ENCODE measurements around the gene STX4.

The STX4 gene

DNA sequence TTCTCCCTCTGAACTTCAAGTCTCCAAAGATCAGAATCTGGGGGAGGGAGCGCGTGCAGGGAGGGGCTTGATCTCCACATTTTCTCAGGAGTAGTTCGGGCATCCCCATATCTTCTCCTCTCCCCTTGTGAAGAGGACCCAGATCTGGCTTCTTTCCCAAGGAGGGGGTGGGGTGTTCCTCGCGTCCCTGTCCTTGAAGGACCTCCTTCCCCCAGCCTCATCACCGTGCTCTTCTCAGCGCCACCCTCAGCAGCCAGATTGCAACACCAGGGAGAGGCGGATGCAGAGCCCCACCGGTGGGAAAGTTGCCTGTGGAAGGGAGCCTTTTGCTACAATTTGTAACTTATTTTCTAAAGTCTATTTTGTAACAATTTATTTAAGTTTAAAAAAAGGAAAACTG, 49.7 kb downstream of the STX4 start:
- no peaks in the 10 kb centered on the region for H3K27me3 Mint-ChIP-seq
- H3K4me1 Mint-ChIP-seq (ENCODE audit: low read depth) = peaks cover 50% of the 10 kb centered on the region
- peaks cover 99% of the 10 kb centered on the region for H3K36me3 Mint-ChIP-seq (ENCODE audit: low read depth)
- H3K4me3 Mint-ChIP-seq = no peak overlapping the region
- H3K9me3 Mint-ChIP-seq = no peaks in the 10 kb centered on the region
- intact Hi-C loops (cut with micrococcal nuclease) = no loop called here
- no peak overlapping the region for H3K27ac Mint-ChIP-seq

DNA sequence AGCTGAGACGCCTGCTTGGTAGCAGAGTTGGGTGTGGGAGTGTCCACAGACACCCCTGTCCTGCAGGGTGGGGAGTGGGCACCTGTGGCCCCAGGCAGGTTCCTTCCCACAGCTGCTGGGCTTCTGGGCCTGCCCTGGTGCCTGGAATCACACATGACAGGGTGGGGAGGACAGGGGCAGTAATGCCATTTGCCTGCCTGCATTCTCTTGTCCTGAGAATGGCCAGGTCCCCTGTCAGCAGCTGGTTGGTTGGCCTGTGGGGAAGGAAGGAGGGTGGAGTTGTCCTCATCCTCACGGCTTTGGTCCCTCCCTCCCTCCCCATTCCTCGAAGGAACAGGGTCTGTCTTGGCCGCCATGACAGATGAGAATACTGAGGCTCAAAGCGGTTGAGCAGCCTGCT, 50.2 kb downstream of the STX4 start:
- H3K36me3 Mint-ChIP-seq (ENCODE audit: low read depth) = peaks cover 99% of the 10 kb centered on the region
- H3K27ac Mint-ChIP-seq = no peak overlapping the region
- no peak overlapping the region for H3K4me3 Mint-ChIP-seq

DNA sequence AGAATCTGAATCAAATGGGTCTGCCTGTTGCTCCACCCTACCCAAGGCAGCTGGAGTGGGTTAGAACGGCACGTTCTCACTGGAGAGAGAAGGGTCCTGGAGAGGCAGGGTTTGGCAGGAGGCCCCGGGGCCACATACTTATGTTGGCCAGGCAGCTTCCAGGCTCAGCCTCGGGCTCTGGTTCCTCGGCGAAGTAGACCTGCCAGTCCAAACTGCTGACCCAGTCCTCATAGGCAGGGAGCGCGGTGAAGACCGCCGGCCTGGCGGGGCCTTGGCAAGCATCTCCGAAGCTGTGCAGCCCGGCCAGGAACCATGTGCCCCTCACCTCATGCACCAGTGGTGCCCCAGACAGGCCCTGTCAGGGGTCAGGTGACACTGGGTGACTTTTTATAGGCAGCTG, 50.6 kb downstream of the STX4 start:
- H3K4me1 Mint-ChIP-seq (ENCODE audit: low read depth) = peaks cover 41% of the 10 kb centered on the region
- H3K36me3 Mint-ChIP-seq (ENCODE audit: low read depth) = peaks cover 99% of the 10 kb centered on the region
- no peak overlapping the region for H3K4me3 Mint-ChIP-seq
- no peaks in the 10 kb centered on the region for H3K9me3 Mint-ChIP-seq
- no peak overlapping the region for H3K27ac Mint-ChIP-seq
- intact Hi-C loops (cut with micrococcal nuclease) = no loop called here
- no peaks in the 10 kb centered on the region for H3K27me3 Mint-ChIP-seq

More for the DNA sequence above, 50.2 kb downstream of the STX4 start:
- intact Hi-C loops (cut with micrococcal nuclease) = no loop called here
- peaks cover 45% of the 10 kb centered on the region for H3K4me1 Mint-ChIP-seq (ENCODE audit: low read depth)
- no peaks in the 10 kb centered on the region for H3K27me3 Mint-ChIP-seq
- H3K9me3 Mint-ChIP-seq = no peaks in the 10 kb centered on the region

DNA sequence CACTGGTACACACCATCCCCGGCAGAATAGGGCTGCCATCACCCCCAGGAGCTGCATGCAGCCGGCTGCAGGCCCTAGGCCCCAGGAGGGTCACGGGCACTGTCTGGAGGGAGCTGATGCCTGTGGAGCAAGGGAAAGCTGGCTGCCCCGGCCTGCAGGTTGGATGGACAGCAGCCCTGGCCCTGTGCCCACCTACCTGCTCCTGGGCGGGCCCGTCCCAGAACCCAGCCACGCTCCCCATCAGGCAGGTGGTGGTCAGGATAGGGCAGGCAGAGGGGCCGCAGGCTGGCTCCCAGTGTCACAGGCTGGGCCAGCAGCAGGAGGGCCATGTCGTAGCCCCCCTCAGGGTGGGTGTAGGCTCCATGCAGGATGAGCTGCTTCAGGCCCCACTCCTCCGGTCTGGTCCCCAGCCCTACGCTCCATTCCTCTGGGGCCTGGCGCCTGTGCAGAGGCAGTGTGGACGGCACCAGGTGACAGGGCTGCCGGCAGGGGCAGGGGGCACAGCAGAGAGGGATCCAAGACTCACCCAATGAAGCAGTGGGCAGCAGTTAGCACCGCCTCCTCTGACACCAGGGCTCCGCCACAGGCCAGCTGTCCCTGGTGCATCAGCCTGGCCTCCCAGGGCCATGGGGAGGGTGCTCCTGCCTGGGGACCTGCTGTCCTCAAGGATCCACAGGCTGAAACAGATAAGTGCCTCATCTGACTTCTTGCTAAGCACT, 51.4 kb downstream of the STX4 start:
- Mint-ChIP-seq H3K4me1 (ENCODE audit: low read depth) (peaks cover 34% of the 10 kb centered on the region), H3K4me3 (no peak overlapping the region), H3K36me3 (ENCODE audit: low read depth) (peaks cover 99% of the 10 kb centered on the region), H3K27me3 (no peaks in the 10 kb centered on the region), H3K27ac (no peak overlapping the region), H3K9me3 (no peaks in the 10 kb centered on the region)
- intact Hi-C loops (cut with micrococcal nuclease) = no loop called here

DNA sequence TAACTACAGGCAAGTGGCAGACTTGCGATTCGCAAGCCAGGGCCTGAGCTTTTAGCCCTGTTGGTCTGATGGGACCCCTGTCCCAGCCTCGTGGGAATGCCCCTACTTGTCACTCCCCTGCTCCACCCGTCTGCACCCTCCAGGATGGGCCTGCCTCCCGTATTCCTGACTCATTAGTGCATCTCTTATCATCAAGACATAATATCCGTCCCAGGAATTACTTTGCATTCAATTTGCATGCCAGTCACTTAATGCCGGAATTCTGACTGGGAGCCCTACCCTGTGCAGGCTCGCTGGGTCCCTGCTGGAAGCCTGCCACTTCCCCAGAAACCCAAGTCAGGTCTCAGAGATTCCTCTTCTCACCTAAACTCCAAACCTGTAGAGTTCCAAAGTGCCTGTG, 52.1 kb downstream of the STX4 start:
- Mint-ChIP-seq H3K9me3 (no peaks in the 10 kb centered on the region), H3K4me3 (no peak overlapping the region), H3K27me3 (no peaks in the 10 kb centered on the region), H3K36me3 (ENCODE audit: low read depth) (peaks cover 99% of the 10 kb centered on the region), H3K27ac (no peak overlapping the region), H3K4me1 (ENCODE audit: low read depth) (peaks cover 27% of the 10 kb centered on the region)
- intact Hi-C loops (cut with micrococcal nuclease) = no loop called here

DNA sequence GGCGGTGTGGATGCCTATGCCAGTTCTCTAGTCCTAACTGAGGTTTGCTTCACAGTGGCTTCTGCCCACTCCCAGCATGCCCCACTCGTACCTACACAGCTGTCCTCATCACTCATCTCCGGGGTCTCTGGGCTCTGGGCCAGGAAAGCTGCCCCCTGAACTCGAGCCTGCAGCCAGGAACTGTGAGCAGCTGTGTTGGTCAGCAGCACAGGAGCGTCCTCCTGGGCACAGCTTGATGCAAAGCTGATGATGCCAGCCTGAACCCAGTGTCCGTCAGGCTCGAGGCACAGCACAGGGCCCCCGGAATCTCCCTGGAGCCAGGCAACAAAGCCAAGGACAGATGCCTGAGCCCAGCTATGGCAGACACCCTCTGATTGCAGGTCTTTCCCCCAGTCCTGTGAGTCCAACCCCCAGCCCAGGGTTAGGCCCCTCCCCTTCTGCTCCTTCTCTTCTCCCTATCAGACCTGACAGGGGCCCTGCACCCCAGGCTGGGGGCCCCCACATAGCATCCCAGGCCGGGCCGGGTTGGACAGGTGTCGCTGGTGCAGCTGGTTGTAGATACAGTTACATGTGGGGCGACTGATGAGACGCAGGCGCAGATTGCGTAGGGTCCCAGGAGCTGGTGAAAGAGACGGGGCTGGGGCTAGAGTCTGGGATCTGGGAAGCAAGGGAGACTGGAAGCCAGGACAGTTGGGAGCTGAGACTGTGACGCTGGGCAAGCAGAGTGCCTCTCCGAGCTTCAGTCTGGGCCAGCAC, 52.7 kb downstream of the STX4 start:
- intact Hi-C loops (cut with micrococcal nuclease) = no loop called here
- H3K9me3 Mint-ChIP-seq = no peaks in the 10 kb centered on the region
- no peak overlapping the region for H3K4me3 Mint-ChIP-seq
- H3K36me3 Mint-ChIP-seq (ENCODE audit: low read depth) = peaks cover 99% of the 10 kb centered on the region
- H3K4me1 Mint-ChIP-seq (ENCODE audit: low read depth) = peaks cover 25% of the 10 kb centered on the region
- peak overlapping the region; percentile 7 for H3K27ac Mint-ChIP-seq
- no peaks in the 10 kb centered on the region for H3K27me3 Mint-ChIP-seq

DNA sequence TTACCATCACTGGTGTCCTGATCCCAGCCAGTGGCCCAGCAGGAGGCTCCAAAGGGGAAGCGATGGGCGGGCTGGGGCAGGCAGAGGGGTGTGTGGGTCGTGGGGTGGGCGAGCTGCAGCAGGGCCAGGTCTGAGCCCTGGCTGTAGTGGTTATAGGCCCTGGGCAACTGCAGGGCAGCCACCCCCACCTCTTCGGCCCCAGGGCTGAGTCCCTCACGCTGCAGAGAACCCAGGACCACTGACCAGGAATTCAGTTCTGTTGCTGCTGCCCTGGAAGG, 53.2 kb downstream of the STX4 start:
- peaks cover 99% of the 10 kb centered on the region for H3K36me3 Mint-ChIP-seq (ENCODE audit: low read depth)
- no peak overlapping the region for H3K4me3 Mint-ChIP-seq
- H3K4me1 Mint-ChIP-seq (ENCODE audit: low read depth) = peaks cover 20% of the 10 kb centered on the region
- intact Hi-C loops (cut with micrococcal nuclease) = no loop called here
- H3K27me3 Mint-ChIP-seq = no peaks in the 10 kb centered on the region
- no peaks in the 10 kb centered on the region for H3K9me3 Mint-ChIP-seq
- peak overlapping the region; percentile 7 for H3K27ac Mint-ChIP-seq

DNA sequence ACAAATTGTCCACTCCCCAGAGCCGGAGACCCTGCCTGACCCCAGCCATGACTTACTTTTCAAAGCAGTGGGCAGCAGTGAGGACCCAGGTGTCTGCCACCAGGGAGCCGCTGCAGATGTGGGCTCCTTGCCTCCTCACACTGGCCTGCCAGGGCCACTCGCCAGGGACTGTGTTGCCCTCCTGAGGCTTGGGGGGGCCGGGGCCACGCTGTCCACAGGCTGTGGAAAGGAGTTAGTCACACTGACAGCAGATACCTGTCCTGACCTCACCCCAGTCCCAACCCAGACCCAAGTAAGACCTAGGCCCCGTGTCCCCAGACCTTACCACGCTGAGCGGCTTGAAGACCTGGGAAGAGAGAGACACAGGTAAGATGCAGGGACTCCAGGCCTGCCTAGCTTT, 54.1 kb downstream of the STX4 start:
- H3K9me3 Mint-ChIP-seq = no peaks in the 10 kb centered on the region
- peaks cover 96% of the 10 kb centered on the region for H3K36me3 Mint-ChIP-seq (ENCODE audit: low read depth)
- H3K4me3 Mint-ChIP-seq = no peak overlapping the region
- intact Hi-C loops (cut with micrococcal nuclease) = no loop called here
- H3K27me3 Mint-ChIP-seq = no peaks in the 10 kb centered on the region
- no peak overlapping the region for H3K27ac Mint-ChIP-seq
- peaks cover 12% of the 10 kb centered on the region for H3K4me1 Mint-ChIP-seq (ENCODE audit: low read depth)

DNA sequence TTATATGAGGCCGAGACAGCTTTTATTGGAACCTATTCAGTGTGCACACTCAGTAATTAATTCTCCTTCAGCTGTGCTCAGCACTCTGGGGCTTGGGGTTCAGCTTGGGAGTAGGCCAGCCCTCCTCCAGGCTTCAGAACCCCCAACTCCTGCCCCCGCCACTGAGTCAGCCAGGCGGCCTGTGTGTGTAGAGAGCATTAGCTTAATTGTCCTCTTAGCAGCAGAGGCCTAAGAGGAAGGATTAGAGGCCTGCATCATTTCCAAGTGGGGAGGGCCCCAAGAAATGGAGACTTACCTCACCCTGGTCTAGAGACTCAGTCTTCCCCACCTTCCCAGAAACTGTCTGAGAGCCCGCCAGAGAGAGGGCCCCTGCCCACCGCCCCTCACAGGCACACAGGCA, 54.6 kb downstream of the STX4 start:
- H3K27me3 Mint-ChIP-seq = no peaks in the 10 kb centered on the region

DNA sequence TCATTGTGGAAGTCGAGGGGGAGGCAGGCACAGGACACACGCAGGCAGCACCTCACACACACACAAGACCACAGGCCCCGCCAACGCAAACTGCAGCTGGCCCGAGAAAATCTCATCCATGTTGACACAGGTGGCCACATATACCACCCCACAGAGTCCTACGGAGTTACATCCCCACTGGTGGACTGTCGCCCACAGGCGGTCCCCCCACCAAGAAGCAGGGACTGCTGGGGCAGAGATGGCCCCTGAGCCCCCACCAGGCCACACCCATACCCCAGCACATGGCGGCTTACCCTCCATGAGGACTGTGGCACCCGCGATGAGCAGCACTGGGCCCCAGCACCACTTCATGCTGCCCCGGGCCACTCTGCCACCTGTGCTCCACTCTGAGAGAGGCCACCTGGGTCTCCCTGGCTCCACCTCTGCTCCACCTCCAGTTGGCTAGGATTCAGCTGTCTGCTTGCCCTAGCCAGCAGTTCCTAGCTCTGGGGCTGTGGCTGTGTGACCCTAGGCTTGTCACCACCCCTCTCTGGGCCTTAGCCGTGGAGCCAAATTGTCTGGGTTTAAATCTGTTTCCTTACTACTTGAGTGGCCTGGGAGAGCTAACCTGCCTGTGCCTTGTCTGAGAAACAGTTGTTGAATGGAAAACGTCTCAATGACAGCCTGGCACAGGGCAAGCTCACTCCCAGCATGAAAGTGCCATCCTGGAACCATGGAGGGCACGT, 55.3 kb downstream of the STX4 start, which contains the start of gene PRSS53:
PRSS53 (minus strand) TSS at position 485 of the 725 bp plus-strand sequence; CDS start at position 351, 134 bp downstream.
- H3K27me3 Mint-ChIP-seq = no peaks in the 10 kb centered on the region
- no peak within 1 kb of the TSS for H3K27ac Mint-ChIP-seq
- H3K9me3 Mint-ChIP-seq = no peaks in the 10 kb centered on the region
- H3K36me3 Mint-ChIP-seq (ENCODE audit: low read depth) = peaks cover 87% of the 10 kb centered on the region
- no peak within 1 kb of the TSS for H3K4me3 Mint-ChIP-seq
- peaks cover 16% of the 10 kb centered on the region for H3K4me1 Mint-ChIP-seq (ENCODE audit: low read depth)
- intact Hi-C loops (cut with micrococcal nuclease) = no loop called here

More for the DNA sequence above, 54.6 kb downstream of the STX4 start:
- peaks cover 93% of the 10 kb centered on the region for H3K36me3 Mint-ChIP-seq (ENCODE audit: low read depth)
- H3K4me3 Mint-ChIP-seq = no peak overlapping the region
- peaks cover 12% of the 10 kb centered on the region for H3K4me1 Mint-ChIP-seq (ENCODE audit: low read depth)
- H3K9me3 Mint-ChIP-seq = no peaks in the 10 kb centered on the region
- intact Hi-C loops (cut with micrococcal nuclease) = no loop called here
- H3K27ac Mint-ChIP-seq = no peak overlapping the region

DNA sequence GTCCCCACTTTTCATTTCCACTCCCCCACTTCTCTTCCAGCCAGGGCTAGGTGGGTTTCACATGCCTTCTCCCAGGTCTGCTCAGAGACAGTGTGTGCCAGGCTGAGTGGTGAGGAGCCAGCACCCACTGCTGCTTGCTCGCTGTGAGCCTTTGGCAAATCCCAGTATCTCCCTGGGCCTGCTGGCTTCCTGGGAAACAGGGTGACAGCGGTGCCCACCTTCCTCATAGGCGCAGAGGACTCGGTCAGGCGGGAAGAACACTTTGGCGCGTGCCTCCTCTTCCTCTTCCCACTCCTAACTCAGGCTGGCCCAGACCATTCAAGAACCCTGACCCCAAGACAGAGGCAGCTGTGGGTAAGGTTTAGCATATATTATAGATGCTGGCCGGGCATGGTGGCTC, 55.8 kb downstream of the STX4 start:
- H3K9me3 Mint-ChIP-seq = no peaks in the 10 kb centered on the region
- H3K4me3 Mint-ChIP-seq = no peak overlapping the region
- H3K36me3 Mint-ChIP-seq (ENCODE audit: low read depth) = peaks cover 85% of the 10 kb centered on the region
- H3K27ac Mint-ChIP-seq = no peak overlapping the region
- intact Hi-C loops (cut with micrococcal nuclease) = no loop called here
- H3K27me3 Mint-ChIP-seq = no peaks in the 10 kb centered on the region
- peaks cover 22% of the 10 kb centered on the region for H3K4me1 Mint-ChIP-seq (ENCODE audit: low read depth)

Data from dendritic cell treated with granulocyte-macrophage colony-stimulating factor and Interleukin-4, amounts not matched to agents 40 ng/mL and 50 ng/mL, for 4 days (primary cell).